Measurements from ENCODE around the gene CR1.
"Not testable (repeated sequence)": the region's sequence is repeated elsewhere in the genome, so short reads cannot be mapped to it uniquely, and the experiment has no call there.

CR1 gene

DNA sequence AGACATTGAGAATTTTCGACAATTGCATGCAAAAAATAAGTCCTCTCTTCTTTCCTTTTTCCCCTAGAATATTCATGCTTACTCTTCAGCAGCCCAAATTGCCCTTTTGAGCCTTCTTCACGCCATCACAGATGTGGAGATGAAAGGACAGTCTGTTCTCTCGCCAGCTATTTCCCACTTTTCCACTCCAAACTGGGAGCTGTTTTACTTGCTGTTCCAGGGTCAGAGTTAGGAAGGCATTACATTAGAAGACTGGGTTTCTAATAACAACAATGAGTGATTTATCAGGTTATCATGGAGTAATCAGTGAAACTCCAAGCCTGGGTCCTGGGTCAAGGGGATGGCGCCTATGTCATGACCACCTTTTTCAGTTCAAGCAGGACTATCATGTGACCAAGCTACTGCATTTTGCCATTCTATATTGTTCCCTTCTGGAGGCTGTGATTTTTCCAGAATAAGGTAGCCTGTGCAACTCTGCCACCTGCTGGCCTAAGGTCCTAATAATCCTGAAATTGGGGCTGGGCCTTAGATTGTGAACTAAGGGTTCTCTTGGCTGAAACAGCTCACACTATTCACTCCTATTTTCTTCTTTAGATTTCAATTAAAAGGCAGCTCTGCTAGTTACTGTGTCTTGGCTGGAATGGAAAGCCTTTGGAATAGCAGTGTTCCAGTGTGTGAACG, 50.9 kb downstream of the CR1 start:
- not testable (repeated sequence) for FAIRE-seq; DNase-seq (ENCODE audit: insufficient read length, low spot score)

DNA sequence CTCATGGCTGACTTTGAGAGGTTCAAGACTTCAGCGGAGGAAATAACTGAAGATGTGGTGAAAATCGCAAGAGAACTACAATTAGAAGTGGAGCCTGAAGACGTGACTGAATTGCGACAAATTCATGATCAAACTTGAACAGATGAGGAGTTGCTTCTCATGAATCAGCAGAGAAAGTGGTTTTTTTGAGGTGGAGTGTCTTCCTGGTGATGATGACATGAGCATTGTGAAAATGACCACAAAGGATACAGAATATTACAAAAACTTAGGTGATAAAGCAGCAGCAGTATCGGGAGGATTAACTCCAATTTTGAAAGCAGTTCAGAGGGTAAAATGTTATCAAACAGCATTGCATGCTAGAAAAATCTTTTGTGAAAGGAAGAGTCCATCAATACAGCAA, 58.9 kb downstream of the CR1 start:
- not testable (repeated sequence) for FAIRE-seq; DNase-seq (ENCODE audit: insufficient read length, low spot score)

DNA sequence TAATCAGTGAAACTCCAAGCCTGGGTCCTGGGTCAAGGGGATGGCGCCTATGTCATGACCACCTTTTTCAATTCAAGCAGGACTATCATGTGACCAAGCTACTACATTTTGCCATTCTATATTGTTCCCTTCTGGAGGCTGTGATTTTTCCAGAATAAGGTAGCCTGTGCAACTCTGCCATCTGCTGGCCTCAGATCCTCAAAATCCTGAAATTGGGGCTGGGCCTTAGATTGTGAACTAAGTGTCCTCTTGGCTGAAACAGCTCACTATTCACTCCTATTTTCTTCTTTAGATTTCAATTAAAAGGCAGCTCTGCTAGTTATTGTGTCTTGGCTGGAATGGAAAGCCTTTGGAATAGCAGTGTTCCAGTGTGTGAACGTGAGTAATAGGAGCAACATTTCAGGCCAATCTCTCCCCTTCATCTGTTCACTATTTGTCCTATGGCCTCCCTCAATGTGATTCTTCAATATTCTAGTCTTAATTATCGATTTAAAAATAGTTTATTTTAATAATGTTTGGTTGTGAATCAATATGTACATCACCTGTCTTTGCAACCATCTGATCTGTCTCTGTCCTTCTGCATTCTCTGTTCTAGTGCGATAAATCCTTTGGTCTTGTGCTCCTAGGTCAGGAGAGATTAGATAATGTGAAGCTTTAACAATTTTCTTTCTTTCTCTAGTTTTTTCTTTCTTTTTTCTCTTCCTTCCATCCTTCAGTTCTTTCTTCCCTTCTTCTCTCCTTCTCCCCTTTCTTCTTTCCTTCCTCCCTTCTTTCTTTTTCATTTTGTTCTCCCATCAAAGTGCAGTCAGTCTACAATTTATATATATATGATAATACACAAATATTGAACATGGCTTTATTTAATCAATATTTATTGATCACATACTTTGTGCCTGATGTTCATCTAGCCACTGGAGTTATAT, 69.8 kb downstream of the CR1 start:
- DNase-seq (ENCODE audit: insufficient read length, low spot score) (no peak), FAIRE-seq (no peak)
- TF ChIP-seq POLR2A (IDR thresholded peaks at IDR 0.05; ENCODE audit: low read depth, low read length): no peak

DNA sequence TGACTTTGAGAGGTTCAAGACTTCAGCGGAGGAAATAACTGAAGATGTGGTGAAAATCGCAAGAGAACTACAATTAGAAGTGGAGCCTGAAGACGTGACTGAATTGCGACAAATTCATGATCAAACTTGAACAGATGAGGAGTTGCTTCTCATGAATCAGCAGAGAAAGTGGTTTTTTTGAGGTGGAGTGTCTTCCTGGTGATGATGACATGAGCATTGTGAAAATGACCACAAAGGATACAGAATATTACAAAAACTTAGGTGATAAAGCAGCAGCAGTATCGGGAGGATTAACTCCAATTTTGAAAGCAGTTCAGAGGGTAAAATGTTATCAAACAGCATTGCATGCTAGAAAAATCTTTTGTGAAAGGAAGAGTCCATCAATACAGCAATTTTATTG, 76.0 kb downstream of the CR1 start:
- not testable (repeated sequence) for FAIRE-seq

DNA sequence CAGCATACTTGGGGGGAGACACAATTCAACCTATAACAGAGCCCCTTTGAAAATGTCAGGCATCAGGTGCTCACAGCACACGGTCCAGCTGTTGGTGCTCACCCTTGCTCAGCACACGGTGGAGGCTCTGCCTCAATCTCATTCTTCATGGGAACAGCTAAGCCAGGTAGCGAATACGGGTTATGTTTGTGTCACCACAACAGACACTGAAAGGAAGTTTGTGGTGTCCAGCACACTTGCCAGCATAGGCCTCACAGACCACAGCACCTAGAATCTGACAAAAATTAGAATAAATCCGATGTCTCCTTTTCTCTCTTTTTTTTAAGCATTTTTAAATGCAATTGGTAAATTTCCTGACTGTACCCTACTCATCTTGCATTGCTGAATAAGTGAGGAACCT, 77.1 kb downstream of the CR1 start:
- not testable (repeated sequence) for FAIRE-seq; DNase-seq (ENCODE audit: insufficient read length, low spot score)

More for the DNA sequence above, 76.0 kb downstream of the CR1 start:
- not testable (repeated sequence) for DNase-seq (ENCODE audit: insufficient read length, low spot score)

DNA sequence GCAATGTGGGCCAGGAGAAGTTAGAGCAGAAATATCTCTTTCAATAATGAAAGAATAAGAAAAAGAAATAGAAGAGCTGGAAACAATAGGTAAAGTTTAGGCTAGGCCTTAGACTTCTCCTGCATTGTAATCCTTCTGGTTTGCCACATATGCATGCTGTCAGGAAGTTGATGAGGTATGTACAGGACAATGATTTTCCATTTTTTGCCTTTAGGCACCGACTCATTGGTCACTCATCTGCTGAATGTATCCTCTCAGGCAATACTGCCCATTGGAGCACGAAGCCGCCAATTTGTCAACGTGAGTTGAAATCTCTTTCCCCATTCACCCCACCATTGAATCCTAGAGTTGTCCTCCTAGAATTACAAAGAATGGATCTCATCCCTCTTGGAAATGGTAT, 79.4 kb downstream of the CR1 start:
- not testable (repeated sequence) for FAIRE-seq

DNA sequence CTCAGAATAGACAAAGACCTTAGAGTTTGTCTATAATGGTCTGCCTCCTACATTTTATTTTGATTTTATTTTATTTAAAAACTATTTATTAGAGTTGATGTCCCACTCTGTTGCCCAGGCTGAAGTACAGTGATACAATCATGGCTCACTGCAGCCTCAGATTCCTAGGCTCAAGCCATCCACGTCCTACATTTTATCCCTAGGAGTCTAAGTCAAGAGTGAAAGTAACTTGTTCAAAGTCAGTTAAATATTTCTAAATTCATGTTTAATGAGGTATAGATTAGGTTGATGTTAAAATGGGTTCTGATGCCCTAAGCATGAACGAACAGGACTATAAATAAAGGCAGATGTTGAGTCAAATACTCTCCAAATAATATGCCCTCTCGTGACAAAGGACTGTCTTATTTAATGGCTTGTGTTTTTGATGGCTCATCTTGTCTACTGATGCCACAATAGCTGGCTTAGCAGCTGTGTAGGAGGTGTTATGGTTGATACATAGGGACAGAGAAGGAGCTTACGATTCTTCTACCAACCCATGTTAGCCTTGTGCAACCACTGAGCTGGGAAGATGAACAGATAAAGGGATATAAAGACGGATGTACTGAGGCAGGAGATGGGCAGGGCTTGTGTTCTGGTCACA, 83.0 kb downstream of the CR1 start:
- TF ChIP-seq POLR2A (IDR thresholded peaks at IDR 0.05; ENCODE audit: low read depth, low read length): no peak
- no peak for FAIRE-seq
- DNase-seq (ENCODE audit: insufficient read length, low spot score): no peak

More for the DNA sequence above, 79.4 kb downstream of the CR1 start:
- DNase-seq (ENCODE audit: insufficient read length, low spot score): not testable (repeated sequence)

DNA sequence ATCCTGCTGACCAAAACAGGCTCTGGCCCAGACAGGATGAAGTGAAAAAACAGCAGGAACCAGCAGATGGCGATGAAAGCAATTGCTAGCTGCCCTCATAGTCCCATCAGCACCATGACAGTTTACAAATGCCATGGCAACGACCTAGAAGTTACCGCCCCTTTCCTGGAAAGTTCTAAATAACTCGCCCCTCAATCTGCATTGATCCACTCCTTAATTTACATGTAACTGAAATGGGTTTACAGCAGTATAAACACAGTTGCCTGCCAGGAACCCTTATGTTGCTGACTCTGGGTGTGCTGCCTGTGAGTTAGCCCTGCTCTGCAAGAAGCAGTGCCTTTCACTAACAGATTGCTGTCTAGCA, 83.5 kb downstream of the CR1 start:
- FAIRE-seq (peak; percentile 82), DNase-seq (ENCODE audit: insufficient read length, low spot score) (peak; percentile 19)
- no peak for TF ChIP-seq POLR2A (IDR thresholded peaks at IDR 0.05; ENCODE audit: low read depth, low read length)

DNA sequence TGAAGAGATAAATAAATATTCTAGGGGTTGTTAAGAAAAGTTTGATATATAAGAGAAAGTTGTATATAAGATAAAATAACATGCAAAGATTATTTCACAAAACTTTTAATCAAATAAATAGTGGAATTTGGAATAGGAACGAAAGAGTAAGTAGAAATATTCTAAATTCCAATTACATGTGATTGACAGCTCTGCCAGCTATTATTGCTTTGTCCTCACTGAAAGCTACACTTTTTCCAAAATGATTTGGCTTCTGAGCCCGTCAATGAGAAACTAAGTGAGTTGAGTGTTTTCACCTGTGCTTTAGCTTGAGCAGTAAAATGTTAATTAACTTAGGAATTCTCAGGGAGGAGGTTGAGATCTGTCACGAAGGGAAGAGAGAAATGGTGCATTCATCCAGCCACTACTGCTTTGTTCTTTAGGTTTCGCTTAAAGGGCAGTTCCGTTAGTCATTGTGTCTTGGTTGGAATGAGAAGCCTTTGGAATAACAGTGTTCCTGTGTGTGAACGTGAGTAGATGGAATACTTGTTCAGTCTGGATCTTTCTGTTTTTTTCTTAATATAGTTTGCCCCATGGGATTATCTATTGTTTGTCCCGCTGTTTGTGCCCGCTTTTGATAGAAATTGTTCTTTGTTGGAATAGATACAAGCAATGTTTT, 85.7 kb downstream of the CR1 start:
- no peak for TF ChIP-seq POLR2A (IDR thresholded peaks at IDR 0.05; ENCODE audit: low read depth, low read length)
- DNase-seq (ENCODE audit: insufficient read length, low spot score) (no peak), FAIRE-seq (no peak)

DNA sequence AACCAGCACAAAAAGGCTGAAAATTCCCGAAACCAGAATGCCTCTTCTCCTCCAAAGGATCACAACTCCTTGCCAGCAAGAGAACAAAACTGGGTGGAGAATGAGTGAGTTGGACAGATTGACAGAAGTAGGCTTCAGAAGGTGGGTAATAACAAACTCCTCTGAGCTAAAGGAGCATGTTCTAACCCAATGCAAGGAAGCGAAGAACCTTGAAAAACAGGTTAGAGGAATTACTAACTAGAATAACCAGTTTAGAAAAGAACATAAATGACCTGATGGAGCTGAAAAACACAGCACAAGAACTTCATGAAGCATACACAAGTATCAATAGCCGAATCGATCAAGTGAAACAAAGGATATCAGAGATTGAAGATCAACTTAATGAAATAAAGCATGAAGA, 93.5 kb downstream of the CR1 start:
- not testable (repeated sequence) for DNase-seq (ENCODE audit: insufficient read length, low spot score); FAIRE-seq

DNA sequence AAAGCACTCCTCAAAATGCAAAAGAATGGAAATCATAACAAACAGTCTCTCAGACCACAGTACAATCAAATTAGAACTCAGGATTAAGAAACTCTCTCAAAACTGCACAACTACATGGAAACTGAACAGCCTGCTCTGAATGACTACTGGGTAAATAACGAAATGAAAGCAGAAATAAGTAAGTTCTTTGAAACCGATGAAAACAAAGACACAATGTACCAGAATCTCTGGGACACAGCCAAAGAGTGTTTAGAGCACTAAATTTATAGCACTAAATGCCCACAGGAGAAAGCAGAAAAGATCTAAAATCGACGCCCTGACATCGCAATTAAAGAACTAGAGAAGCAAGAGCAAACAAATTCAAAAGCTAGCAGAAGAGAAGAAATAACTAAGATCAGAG, 95.2 kb downstream of the CR1 start:
- not testable (repeated sequence) for DNase-seq (ENCODE audit: insufficient read length, low spot score); FAIRE-seq

DNA sequence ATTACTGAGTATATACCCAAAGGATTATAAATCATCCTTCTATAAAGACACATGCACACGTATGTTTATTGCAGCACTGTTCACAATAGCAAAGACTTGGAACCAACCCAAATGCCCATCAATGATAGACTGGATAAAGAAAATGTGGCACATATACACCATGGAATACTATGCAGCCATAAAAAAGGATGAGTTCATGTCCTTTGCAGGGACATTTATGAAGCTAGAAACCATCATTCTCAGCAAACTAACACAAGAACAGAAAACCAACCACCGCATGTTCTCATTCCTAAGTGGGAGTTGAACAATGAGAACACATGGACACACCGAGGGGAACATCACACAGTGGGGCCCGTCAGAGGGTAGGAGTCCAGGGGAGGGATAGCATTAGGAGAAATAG, 98.1 kb downstream of the CR1 start:
- not testable (repeated sequence) for DNase-seq (ENCODE audit: insufficient read length, low spot score); FAIRE-seq

DNA sequence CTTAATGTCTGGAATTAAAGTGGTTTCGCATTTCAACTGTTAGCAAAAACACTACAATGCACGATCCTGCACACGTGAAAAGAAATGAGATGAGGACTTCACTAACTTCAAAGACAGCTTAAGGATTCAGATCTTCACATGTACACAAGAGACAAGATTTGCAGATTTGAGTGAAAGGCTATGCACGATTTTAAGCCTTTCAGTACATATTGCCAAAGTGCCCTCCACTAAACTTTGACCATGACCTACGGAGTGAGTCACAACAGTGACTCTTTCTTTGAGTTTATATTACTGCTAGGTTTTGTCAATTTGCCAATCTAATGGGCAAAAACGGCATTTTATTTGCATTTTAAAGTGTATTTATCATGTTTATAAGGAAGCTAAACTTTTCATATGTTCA, 107.8 kb downstream of the CR1 start:
- FAIRE-seq (no peak), DNase-seq (ENCODE audit: insufficient read length, low spot score) (no peak)
- TF ChIP-seq POLR2A (IDR thresholded peaks at IDR 0.05; ENCODE audit: low read depth, low read length): no peak
